ENCODE measurements around the gene REPS2. TPM values are rescaled to one million over a fixed set of nuclear protein-coding genes. Genes with fewer than 3 reads are reported as not detected.

Gene REPS2
- total RNA-seq, 4 donors from 2014 or later: 10.8 to 37.0 (median 17.5) TPM

DNA sequence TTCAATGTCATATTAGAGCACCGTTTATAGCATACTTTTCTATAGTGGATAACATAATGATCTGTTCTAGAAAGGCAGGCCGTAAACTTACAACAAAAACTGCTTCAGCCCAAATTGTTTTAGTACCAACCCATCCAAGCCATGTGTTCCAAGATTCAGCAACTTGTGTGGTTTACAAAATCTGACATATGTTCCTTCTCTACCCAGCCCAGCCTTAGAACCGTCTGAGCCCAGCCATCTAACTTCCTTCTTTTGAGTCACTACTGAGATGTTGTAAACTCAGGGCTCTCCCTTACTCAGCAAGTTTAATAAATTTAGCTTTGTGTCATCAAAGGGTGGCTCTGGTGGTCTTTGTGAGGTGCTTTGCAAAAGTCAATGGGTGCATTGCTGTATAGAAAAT is 32.4 kb upstream of the REPS2 start:
- 71 to 80% methylated on average over 1 to 3 of the region's 3 CpGs for WGBS, 2 donors (ENCODE audit: low coverage in 1 of 2)
- TF ChIP-seq, protein P1, sequence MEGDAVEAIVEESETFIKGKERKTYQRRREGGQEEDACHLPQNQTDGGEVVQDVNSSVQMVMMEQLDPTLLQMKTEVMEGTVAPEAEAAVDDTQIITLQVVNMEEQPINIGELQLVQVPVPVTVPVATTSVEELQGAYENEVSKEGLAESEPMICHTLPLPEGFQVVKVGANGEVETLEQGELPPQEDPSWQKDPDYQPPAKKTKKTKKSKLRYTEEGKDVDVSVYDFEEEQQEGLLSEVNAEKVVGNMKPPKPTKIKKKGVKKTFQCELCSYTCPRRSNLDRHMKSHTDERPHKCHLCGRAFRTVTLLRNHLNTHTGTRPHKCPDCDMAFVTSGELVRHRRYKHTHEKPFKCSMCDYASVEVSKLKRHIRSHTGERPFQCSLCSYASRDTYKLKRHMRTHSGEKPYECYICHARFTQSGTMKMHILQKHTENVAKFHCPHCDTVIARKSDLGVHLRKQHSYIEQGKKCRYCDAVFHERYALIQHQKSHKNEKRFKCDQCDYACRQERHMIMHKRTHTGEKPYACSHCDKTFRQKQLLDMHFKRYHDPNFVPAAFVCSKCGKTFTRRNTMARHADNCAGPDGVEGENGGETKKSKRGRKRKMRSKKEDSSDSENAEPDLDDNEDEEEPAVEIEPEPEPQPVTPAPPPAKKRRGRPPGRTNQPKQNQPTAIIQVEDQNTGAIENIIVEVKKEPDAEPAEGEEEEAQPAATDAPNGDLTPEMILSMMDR (IDR thresholded peaks at IDR 0.05): no peak
- TF ChIP-seq POLR2A (IDR thresholded peaks at IDR 0.05) (no peak), EP300 (IDR thresholded peaks at IDR 0.05; ENCODE audit: low read depth) (no peak), POLR2AphosphoS5 (IDR thresholded peaks at IDR 0.05) (no peak)
- no peak for DNase-seq
- in situ Hi-C loops (cut with MboI; ENCODE audit: low pct_ligation_motif_present in 1 of 4, low pct_unique_long_range_greater_than_20kb in 1 of 4, low sequenced_read_pairs in 3 of 4): loop anchor here in 1 of 4 donors (25.0 kb wide), 1 partner anchor 123 kb away; no protein-coding TSS in a partner anchor
- Histone ChIP-seq H3K27ac (no peak overlapping the region), H3K27me3 (no peaks in the 10 kb centered on the region), H3K36me3 (no peaks in the 10 kb centered on the region), H3K9me3 (no peaks in the 10 kb centered on the region), H3K4me1 (no peaks in the 10 kb centered on the region), H3K4me3 (no peak overlapping the region)
- intact Hi-C loops (cut with DNase I; ENCODE audit: low total_unique reads): no loop called here

DNA sequence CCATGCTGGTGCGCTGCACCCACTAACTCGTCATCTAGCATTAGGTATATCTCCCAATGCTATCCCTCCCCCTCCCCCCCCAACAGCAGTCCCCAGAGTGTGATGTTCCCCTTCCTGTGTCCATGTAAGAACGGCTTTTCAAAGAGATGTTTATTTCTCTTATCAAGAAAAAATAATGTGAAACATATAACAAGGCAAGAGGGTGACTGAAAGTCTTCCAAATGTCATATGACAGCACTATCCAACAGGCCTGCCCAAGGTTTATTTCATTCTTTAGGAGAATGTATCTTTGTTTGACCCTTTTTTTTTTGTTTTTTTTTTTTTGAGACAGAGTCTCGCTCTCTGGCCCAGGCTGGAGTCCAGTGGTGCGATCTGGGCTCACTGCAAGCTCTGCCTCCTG is 29.9 kb upstream of the REPS2 start:
- intact Hi-C loops (cut with DNase I; ENCODE audit: low total_unique reads) (loop anchor here (5.0 kb wide), 1 partner anchor 1531 kb away; no protein-coding TSS in a partner anchor), in situ Hi-C loops (cut with MboI; ENCODE audit: low pct_ligation_motif_present in 1 of 4, low pct_unique_long_range_greater_than_20kb in 1 of 4, low sequenced_read_pairs in 3 of 4) (loop anchor here in 1 of 4 donors (25.0 kb wide), 1 partner anchor 121 kb away; no protein-coding TSS in a partner anchor)
- WGBS, 2 donors (ENCODE audit: low coverage in 1 of 2): 75 to 90% methylated on average over 2 to 5 of the region's 5 CpGs
- Histone ChIP-seq H3K27me3 (no peaks in the 10 kb centered on the region), H3K4me1 (no peaks in the 10 kb centered on the region), H3K36me3 (no peaks in the 10 kb centered on the region), H3K9me3 (no peaks in the 10 kb centered on the region), H3K4me3 (no peak overlapping the region), H3K27ac (no peak overlapping the region)
- DNase-seq: no peak
- no peak for TF ChIP-seq POLR2AphosphoS5 (IDR thresholded peaks at IDR 0.05)
- TF ChIP-seq EP300 (IDR thresholded peaks at IDR 0.05; ENCODE audit: low read depth): no peak
- no peak for TF ChIP-seq POLR2A (IDR thresholded peaks at IDR 0.05)
- TF ChIP-seq, protein P1 (IDR thresholded peaks at IDR 0.05): no peak

DNA sequence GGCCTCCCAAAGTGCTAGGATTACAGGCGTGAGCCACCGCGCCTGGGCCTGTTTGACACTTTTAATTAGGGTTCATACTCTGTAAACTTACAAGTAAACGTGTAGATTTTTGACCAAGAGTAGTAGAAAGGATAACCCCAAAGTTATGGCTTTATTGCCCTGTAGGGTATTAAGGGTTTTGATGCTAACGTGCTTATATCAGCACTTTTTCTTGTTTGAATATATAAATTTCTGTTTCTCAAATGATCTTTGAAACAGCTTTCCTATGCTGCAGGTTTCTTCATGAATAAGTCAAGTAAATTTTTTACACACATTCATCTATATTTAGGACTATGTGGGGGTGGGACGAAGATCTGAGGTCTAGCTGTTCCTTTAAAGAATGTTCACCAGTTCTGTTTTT is 29.3 kb upstream of the REPS2 start:
- Histone ChIP-seq H3K4me3 (no peak overlapping the region), H3K9me3 (no peaks in the 10 kb centered on the region), H3K27ac (no peak overlapping the region), H3K4me1 (no peaks in the 10 kb centered on the region), H3K27me3 (no peaks in the 10 kb centered on the region), H3K36me3 (no peaks in the 10 kb centered on the region)
- intact Hi-C loops (cut with DNase I; ENCODE audit: low total_unique reads): loop anchor here (5.0 kb wide), 1 partner anchor 1530 kb away; no protein-coding TSS in a partner anchor
- in situ Hi-C loops (cut with MboI; ENCODE audit: low pct_ligation_motif_present in 1 of 4, low pct_unique_long_range_greater_than_20kb in 1 of 4, low sequenced_read_pairs in 3 of 4): loop anchor here in 1 of 4 donors (25.0 kb wide), 1 partner anchor 120 kb away; no protein-coding TSS in a partner anchor
- 73% methylated on average over 6 of the region's 6 CpGs; no CpG with 5 or more reads in 1 of the 2 donors for WGBS, 2 donors (ENCODE audit: low coverage in 1 of 2)
- TF ChIP-seq, protein P1 (IDR thresholded peaks at IDR 0.05): no peak
- TF ChIP-seq POLR2AphosphoS5 (IDR thresholded peaks at IDR 0.05): no peak
- no peak for TF ChIP-seq POLR2A (IDR thresholded peaks at IDR 0.05)
- no peak for TF ChIP-seq EP300 (IDR thresholded peaks at IDR 0.05; ENCODE audit: low read depth)
- no peak for DNase-seq

DNA sequence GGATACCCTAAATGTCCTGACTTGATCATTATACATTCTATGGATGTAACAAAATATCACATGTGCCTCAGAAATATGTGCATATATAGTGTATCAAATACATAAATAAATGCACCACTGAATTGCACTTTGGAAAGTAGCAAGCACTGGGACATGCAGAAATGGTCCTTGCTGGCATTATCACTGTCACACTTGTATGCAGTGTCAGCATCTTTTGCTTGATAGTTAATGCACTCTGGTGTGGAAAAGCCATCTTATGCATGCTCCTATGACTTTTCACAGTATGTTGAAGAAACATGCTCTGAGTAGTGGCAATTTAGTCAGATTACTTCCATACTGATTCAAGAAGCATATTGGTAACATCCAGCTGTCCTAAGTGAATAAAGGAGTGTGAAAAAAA is 27.5 kb upstream of the REPS2 start:
- no peaks in the 10 kb centered on the region for H3K4me1 ChIP-seq
- no peaks in the 10 kb centered on the region for H3K27me3 ChIP-seq
- TF ChIP-seq, protein P1 (IDR thresholded peaks at IDR 0.05): no peak
- TF ChIP-seq POLR2AphosphoS5 (IDR thresholded peaks at IDR 0.05) (no peak), POLR2A (IDR thresholded peaks at IDR 0.05) (no peak), EP300 (IDR thresholded peaks at IDR 0.05; ENCODE audit: low read depth) (no peak)
- no peaks in the 10 kb centered on the region for H3K9me3 ChIP-seq
- no peak overlapping the region for H3K27ac ChIP-seq
- in situ Hi-C loops (cut with MboI; ENCODE audit: low pct_ligation_motif_present in 1 of 4, low pct_unique_long_range_greater_than_20kb in 1 of 4, low sequenced_read_pairs in 3 of 4): loop anchor here in 1 of 4 donors (25.0 kb wide), 1 partner anchor 118 kb away; no protein-coding TSS in a partner anchor
- H3K36me3 ChIP-seq: no peaks in the 10 kb centered on the region
- intact Hi-C loops (cut with DNase I; ENCODE audit: low total_unique reads): loop anchor here (5.0 kb wide), 1 partner anchor 1528 kb away; no protein-coding TSS in a partner anchor
- no peak overlapping the region for H3K4me3 ChIP-seq
- DNase-seq: no peak

All from transverse colon (tissue), 4 donors.